LNCAP (cell line): Measurements from ENCODE around the gene C21orf91.

Source experiments
- TF ChIP-seq, protein P1 (sequence below): fragments of 450-650 bp; IDR thresholded peaks from 2 replicates; pipeline ENCODE4 v1.5.1; 2017; ENCODE audit warnings: mild to moderate bottlenecking

The C21orf91 gene

DNA sequence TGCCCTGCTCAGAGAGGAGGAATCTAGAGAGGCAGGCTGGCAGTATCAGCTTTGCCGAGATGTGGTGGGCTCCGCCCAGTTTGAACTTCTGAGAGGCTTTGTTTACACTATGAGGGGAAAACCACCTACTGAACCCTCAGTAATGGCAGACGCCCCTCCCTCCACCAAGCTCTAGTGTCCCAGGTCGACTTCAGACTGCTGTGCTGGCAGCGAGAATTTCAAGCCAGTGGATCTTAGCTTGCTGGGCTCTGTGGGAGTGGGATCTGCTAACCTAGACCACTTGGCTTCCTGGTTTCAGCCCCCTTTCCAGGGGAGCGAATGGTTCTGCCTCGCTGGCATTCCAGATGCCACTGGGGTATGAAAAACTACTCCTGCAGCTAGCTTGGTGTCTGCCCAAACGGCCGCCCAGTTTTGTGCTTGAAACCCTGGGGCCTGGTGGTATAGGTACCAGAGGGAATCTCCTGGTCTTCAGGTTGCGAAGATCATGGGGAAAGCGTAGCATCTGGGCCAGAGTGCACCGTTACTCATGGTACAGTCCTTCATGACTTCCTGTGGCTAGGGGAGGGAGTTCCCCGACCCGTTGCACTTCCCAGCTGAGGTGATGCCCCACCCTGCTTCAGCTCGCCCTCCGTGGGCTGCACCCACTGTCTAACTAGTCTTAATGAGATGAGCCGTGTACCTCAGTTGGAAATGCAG is 43.6 kb downstream of the C21orf91 start:
- TF ChIP-seq, protein P1, sequence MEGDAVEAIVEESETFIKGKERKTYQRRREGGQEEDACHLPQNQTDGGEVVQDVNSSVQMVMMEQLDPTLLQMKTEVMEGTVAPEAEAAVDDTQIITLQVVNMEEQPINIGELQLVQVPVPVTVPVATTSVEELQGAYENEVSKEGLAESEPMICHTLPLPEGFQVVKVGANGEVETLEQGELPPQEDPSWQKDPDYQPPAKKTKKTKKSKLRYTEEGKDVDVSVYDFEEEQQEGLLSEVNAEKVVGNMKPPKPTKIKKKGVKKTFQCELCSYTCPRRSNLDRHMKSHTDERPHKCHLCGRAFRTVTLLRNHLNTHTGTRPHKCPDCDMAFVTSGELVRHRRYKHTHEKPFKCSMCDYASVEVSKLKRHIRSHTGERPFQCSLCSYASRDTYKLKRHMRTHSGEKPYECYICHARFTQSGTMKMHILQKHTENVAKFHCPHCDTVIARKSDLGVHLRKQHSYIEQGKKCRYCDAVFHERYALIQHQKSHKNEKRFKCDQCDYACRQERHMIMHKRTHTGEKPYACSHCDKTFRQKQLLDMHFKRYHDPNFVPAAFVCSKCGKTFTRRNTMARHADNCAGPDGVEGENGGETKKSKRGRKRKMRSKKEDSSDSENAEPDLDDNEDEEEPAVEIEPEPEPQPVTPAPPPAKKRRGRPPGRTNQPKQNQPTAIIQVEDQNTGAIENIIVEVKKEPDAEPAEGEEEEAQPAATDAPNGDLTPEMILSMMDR, result no peak

DNA sequence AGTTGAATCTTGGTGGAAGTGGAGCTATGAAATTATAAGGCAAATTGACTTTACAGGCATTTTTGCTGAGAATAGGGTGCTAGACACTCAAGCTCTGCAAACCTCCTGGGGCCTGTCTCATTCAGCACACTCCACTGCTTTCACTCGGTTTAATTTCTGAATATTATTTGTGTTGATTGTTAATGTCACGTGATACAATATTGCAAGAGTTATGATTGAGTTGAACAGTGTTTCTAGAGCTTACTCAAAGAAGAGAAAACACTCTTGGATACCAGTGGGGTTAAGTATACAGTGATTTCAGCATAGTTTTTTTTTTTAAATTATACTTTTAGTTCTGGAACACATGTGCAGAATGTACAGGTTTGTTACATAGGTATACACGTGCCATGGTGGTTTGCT is 49.7 kb downstream of the C21orf91 start:
- TF ChIP-seq, protein P1, result no peak

DNA sequence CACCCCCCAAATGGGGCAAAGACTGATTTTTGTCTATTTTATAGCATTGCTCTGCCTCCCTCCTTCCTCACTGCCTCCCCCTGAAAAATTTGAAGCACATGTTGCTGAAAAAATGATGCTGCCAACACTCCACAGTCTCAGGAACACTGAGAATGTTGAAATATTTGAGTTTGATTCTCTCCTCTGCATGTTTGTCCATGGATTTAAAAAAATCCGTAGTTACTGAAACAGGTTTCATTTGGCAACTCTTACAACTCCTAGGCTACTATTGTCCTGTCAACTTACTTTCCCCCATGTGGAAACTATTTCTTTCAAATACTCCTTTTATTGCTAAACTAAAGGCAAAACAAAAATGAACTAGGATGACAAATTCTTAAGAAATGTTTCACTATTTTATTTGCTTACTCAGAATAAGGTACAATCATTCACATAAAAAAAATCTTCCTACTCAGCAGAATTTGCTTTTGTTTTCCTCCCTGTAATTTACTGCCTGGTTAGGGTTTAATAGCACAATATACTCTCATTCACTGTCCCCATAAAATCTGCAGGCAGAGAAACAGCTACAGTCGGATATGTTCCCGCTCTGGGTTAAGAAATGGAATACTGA is 50.2 kb downstream of the C21orf91 start:
- TF ChIP-seq, protein P1, result no peak

DNA sequence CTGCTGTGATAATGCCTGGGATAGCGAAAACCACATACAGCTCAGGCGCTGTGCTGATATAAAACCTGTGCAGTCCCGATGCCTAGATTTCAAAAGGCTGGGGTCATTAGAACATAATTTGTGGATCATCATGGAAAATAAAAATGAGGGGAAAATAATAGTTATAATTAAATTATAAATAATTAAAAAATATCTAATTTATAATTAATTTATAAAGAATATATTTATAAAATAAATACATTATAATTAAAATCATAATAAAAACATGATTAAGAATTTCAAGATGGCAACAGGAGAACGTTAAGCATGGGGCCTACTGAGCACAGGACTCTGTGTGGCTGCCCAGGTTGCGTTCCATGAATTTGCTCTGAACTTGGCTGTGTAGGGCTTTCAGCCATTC is 53.9 kb downstream of the C21orf91 start:
- TF ChIP-seq, protein P1, result no peak

DNA sequence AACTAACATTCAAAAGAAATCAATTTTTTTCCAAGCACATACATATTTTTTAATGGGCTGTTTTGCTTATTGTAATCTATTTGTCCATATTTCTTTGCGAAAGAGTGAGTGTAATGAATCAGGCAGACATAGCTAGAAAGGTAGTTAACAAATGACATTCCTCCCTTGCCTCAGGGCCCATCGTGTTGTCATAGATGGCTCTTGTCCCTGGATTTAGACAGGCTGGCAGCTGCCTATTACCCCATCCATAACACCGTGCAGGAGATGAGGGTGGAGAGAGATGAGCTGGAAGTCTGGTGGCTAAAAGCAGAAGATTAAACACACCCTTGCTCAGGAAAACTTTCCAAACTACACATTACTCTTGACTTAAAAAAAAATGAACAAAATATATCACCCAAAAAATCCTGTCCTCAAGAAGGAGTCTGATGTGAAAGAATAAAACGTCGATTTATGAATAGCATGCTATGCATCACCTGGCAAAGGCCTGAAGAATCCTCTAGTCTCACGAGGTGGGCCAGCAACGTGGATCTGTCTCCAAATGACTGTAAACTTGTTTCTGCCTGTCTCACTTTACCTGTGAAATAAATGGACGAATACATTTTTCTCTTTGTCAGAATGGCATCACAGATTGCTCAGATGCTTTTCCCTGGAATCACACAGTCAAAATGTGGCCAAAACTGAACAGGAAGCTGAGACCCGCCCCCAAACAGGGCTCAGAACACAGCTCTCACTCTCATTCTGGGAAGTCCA is 55.7 kb downstream of the C21orf91 start:
- TF ChIP-seq, protein P1, result no peak

DNA sequence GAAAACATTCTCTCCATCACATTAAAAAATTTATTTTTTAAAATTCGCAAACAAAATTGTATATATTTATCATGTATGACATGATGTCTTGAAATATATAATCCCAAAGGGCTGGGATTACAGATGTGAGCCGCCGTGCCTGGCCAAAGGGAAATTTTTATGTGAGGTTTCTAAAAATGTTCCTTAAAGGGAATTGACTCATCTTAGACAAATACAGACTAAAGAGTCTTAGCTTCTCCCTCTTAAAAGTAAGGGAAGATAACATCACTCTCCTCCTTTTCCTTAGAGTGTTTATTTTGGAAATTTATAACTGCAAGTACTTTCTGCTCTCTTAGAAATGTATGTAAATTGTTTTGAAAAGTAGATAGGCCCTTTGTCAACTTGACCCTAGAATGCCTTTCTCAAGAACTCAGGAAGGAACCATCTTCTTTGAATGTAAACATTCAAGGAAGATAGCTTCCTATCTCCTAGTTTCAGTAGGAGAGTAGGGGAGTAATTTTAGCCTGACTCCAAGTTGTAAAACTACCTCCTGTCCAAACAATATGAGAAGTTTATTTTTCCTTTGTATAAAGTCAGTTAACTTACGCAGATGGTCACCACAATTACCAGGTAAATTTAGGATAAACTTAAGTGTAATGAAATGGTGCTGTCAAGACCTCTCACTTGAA is 59.5 kb downstream of the C21orf91 start:
- TF ChIP-seq, protein P1, result no peak

DNA sequence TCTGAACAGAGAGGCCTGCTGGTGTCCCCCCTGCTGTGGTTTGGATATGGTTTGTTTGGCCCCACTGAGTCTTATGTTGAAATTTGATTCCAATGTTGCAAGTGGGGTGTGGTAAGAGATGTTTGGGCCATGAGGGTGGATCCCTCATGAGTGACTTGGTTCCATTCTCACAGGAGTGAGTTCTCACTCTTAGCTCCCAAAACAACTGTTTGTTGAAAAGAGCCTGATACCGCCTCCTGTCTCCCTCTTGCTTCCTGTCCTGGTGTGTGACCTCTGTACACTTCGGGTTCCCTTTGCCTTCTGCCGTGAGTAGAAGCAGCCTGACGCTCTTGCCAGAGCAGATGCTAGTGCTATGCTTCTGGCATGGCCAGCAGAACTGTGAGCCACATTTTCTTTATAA is 60.5 kb downstream of the C21orf91 start:
- TF ChIP-seq, protein P1, result no peak
